Sigmoid colon (tissue), 7 donors: ENCODE results near the gene LARP6. TPM values are rescaled to one million over a fixed set of nuclear protein-coding genes. Genes with fewer than 3 reads are reported as not detected.

ENCODE experiments used
- DNase-seq: peaks from one replicate; pipeline ENCODE4 v3.0.0-alpha.2; 2019
- H3K27ac ChIP-seq, 4 donors: fragments of 200-600 bp; sonication (generic); one replicate each; pipeline ENCODE4 v1.5.1; 2016 to 2019; ENCODE audit warnings: mild to moderate bottlenecking in 1 of 4
- H3K27me3 ChIP-seq, 3 donors: fragments of 200-600 bp; sonication (generic); one replicate each; pipeline ENCODE4 v1.5.1; 2019; ENCODE audit warnings: mild to moderate bottlenecking in 1 of 3
- H3K36me3 ChIP-seq, 4 donors: fragments of 200-600 bp; sonication (generic); one replicate each; pipeline ENCODE4 v1.5.1; 2016 to 2019
- H3K4me1 ChIP-seq, 4 donors: fragments of 200-600 bp; sonication (generic); one replicate each; pipeline ENCODE4 v1.5.1; 2017 to 2019
- H3K4me3 ChIP-seq, 4 donors: fragments of 200-600 bp; sonication (generic); one replicate each; pipeline ENCODE4 v1.5.1; 2017 to 2019; ENCODE audit warnings: mild to moderate bottlenecking in 2 of 4, moderate library complexity in 1 of 4
- H3K9me3 ChIP-seq, 4 donors: fragments of 200-600 bp in 3 of 4; sonication (generic) in 3 of 4; one replicate each; pipeline versions ENCODE4 v1.5.1 to v1.6.1; 2013 to 2019
- CTCF ChIP-seq, 4 experiments: fragments of 450-650 bp in 3 of 4; fragments of 200-600 bp in 1 of 4; IDR thresholded peaks; one replicate each; pipeline ENCODE4 v1.5.1; 2016 to 2019; ENCODE audit warnings: antibody characterized with exemption in 4 of 4, mild to moderate bottlenecking in 3 of 4, moderate library complexity in 2 of 4
- EP300 ChIP-seq, 4 donors: sonication (generic); formaldehyde crosslinking; IDR thresholded peaks; one replicate each; pipeline ENCODE4 v1.6.1; 2017; ENCODE audit warnings: antibody characterized with exemption in 4 of 4
- POLR2A ChIP-seq, 2 donors: fragments of 450-650 bp; IDR thresholded peaks; one replicate each; pipeline ENCODE4 v1.6.1; 2016; ENCODE audit warnings: antibody characterized with exemption in 2 of 2, mild to moderate bottlenecking in 2 of 2, moderate library complexity in 2 of 2
- POLR2AphosphoS5 ChIP-seq, 4 donors: sonication (generic); formaldehyde crosslinking; IDR thresholded peaks; one replicate each; pipeline ENCODE4 v1.6.1; 2017; ENCODE audit warnings: antibody characterized with exemption in 4 of 4
- WGBS, 2 donors: extraction: QIAGEN DNeasy Blood & Tissue Kit; methylation state at CpG; one replicate each; pipeline ENCODE4 v1.1.7; 2013; 5-methylcytosine and 5-hydroxymethylcytosine counted together
- intact Hi-C: fragments of 100-400 bp; cut with DNase I; formaldehyde crosslinking; loops from one replicate; pipeline ENCODE4 v1.15.1; 2023
- polyA plus RNA-seq, 3 donors: library from polyadenylated mRNA; stranded (reverse); fragments of 200-250 nt; gene quantifications; one replicate each; pipeline ENCODE4 v1.2.3, GENCODE V29; 2013
- total RNA-seq, 4 donors: library from RNA; depleted of rRNA; stranded (reverse); fragments of >200 nt; gene quantifications; one replicate each; pipeline ENCODE4 v1.1.0, GENCODE V29; 2016
- donor health status: healthy with polysubstance abuse.
- donor health status: Bipolar disorder and iron deficiency.
- donor health status: healthy.

Gene LARP6
- total RNA-seq: 10 to 100 TPM; 13.7 to 26.6 (median 24.3) TPM
- polyA plus RNA-seq: 1 to 10 TPM; 1.2 to 6.6 (median 3.6) TPM

- peak; percentile 73 for DNase-seq
- H3K4me3 ChIP-seq: peak within 1 kb of the TSS; percentile 68 to 87 (median 80)
- WGBS, 2 donors: 1% methylated on average over 78 of the region's 78 CpGs
- peaks cover 0 to 8% (median 0%) of the 10 kb centered on the region in 4 donors for H3K36me3 ChIP-seq
- no peaks in the 10 kb centered on the region for H3K9me3 ChIP-seq
- TF ChIP-seq EP300 (IDR thresholded peaks at IDR 0.05): no peak
- peak in 1 of 2 donors; percentile 28 for TF ChIP-seq POLR2A (IDR thresholded peaks at IDR 0.05)
- TF ChIP-seq POLR2AphosphoS5 (IDR thresholded peaks at IDR 0.05): peak in 2 of 4 donors; percentile 58 to 70
- TF ChIP-seq CTCF (IDR thresholded peaks at IDR 0.05): no peak
- intact Hi-C loops: loop anchor here (5.0 kb wide), 1 partner anchor 38 kb away; the partner anchor contains the start of genes LRRC49 and THAP10
- H3K4me1 ChIP-seq: peaks cover 0 to 34% (median 23%) of the 10 kb centered on the region in 4 donors
- H3K27ac ChIP-seq: peak within 1 kb of the TSS; percentile 79 to 90 (median 88)
- H3K27me3 ChIP-seq: no peaks in the 10 kb centered on the region
Measured at GRCh38 chr15:70853973-70854665, at the start of gene LARP6. TSS of gene LARP6 (minus strand) at chr15:70854157. CDS start at chr15:70854088, 69 bp downstream.

- no peaks in the 10 kb centered on the region for H3K27me3 ChIP-seq
- no peak for TF ChIP-seq CTCF (IDR thresholded peaks at IDR 0.05)
- intact Hi-C loops: no loop called here
- no peak overlapping the region for H3K4me3 ChIP-seq
- no peaks in the 10 kb centered on the region for H3K9me3 ChIP-seq
- no peak for DNase-seq
- H3K36me3 ChIP-seq: peaks cover 0 to 34% (median 0%) of the 10 kb centered on the region in 4 donors
- H3K4me1 ChIP-seq: no peaks in the 10 kb centered on the region
- 25 to 85% methylated on average over 1 of the region's 1 CpG for WGBS, 2 donors
- H3K27ac ChIP-seq: no peak overlapping the region
Measured at GRCh38 chr15:70902107-70902506, 48.1 kb upstream of the LARP6 start.

- 5 to 7% methylated on average over 10 of the region's 10 CpGs for WGBS, 2 donors
- Histone ChIP-seq H3K4me3 (peak overlapping the region; percentile 60 to 83 (median 78)), H3K27me3 (no peaks in the 10 kb centered on the region), H3K27ac (peak overlapping the region; percentile 76 to 83 (median 80)), H3K4me1 (peaks cover 0 to 22% (median 16%) of the 10 kb centered on the region in 4 donors), H3K36me3 (peaks cover 0 to 12% (median 0%) of the 10 kb centered on the region in 4 donors), H3K9me3 (no peaks in the 10 kb centered on the region)
- no peak for DNase-seq
- intact Hi-C loops: loop anchor here (5.0 kb wide), 3 partner anchors 41 to 549 kb away; partner anchors contain the start of gene LARP6
- TF ChIP-seq CTCF (IDR thresholded peaks at IDR 0.05) (peak in 3 of 4 experiments; percentile 21 to 35 (median 27)), POLR2AphosphoS5 (IDR thresholded peaks at IDR 0.05) (no peak), POLR2A (IDR thresholded peaks at IDR 0.05) (no peak), EP300 (IDR thresholded peaks at IDR 0.05) (no peak)
Measured at GRCh38 chr15:70892912-70893560, 39.1 kb upstream of the LARP6 start.

GRCh38 chr15:70892002-70892911, 38.3 kb upstream of the LARP6 start, which contains the start of the genes LRRC49 and THAP10:
TSS of gene LRRC49 (plus strand) at chr15:70892826. CDS start at chr15:70892895, 69 bp downstream.
TSS of gene THAP10 (minus strand) at chr15:70892433. CDS start at chr15:70892272, 161 bp downstream.
- intact Hi-C loops: loop anchor here (5.0 kb wide), 3 partner anchors 40 to 550 kb away; partner anchors contain the start of gene LARP6
- no peak for TF ChIP-seq POLR2A (IDR thresholded peaks at IDR 0.05)
- no peak for TF ChIP-seq EP300 (IDR thresholded peaks at IDR 0.05)
- TF ChIP-seq POLR2AphosphoS5 (IDR thresholded peaks at IDR 0.05): peak in 2 of 4 donors; percentile 27 to 54
- TF ChIP-seq CTCF (IDR thresholded peaks at IDR 0.05): no peak
- WGBS, 2 donors: 1% methylated on average over 61 of the region's 61 CpGs

More at GRCh38 chr15:70892002-70892911, 38.3 kb upstream of the LARP6 start, which contains the start of the genes LRRC49 and THAP10:
- Histone ChIP-seq H3K9me3 (no peaks in the 10 kb centered on the region), H3K36me3 (peaks cover 0 to 12% (median 0%) of the 10 kb centered on the region in 4 donors), H3K27ac (peak within 1 kb of the TSS; percentile 76 to 83 (median 80)), H3K4me3 (peak within 1 kb of the TSS; percentile 60 to 83 (median 78)), H3K4me1 (peaks cover 0 to 22% (median 16%) of the 10 kb centered on the region in 4 donors), H3K27me3 (no peaks in the 10 kb centered on the region)
- DNase-seq: peak; percentile 95
